ENCODE measurements around the gene QSER1.

Gene QSER1

DNA sequence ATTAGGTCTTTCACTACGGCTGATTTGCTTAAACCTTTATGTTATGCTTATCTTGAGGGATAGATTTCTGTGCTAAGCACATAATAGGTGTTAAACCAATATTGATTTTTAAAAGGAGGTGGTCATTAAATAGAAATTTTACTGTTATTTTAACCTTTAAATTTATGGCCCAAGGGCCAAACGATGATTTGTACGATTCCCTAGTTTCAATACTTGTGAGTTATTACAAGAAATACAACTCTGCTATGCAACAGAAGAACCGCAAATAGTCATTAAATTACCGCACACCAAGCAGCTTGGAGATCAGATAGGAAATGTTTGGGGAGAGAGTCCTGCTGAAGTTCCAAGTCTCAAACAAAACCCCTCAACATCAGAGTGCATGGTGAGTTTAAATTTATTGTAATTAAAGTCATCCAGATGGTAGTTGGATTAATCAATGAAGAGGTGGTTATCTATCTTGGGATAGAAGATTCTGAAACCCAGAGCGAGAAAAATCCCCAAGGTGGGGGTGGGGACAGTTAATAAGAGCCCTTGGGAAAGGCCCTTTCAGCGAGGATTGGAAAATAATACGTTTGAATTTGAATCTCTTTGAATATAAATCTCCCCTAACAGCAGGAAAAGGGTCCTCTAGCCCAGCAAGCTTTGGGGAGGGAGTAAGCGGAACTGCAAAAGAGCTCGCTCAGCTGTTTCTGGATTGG lies 805 bp upstream of the QSER1 start:
- H3K9ac ChIP-seq (ENCODE audit: low read depth, low read length) = peak overlapping the region; percentile 93
- H3K4me3 ChIP-seq (ENCODE audit: low read depth, low read length) = peak overlapping the region; percentile 78
- H3K36me3 ChIP-seq (ENCODE audit: control insufficient read depth, insufficient read depth, low read length) = no peaks in the 10 kb centered on the region
- H3K27me3 ChIP-seq (ENCODE audit: control insufficient read depth, insufficient read depth, low read length) = no peaks in the 10 kb centered on the region
- H3K9me3 ChIP-seq (ENCODE audit: control insufficient read depth, insufficient read depth, low read length) = no peaks in the 10 kb centered on the region
- H3K4me1 ChIP-seq (ENCODE audit: control insufficient read depth, insufficient read depth, low read length) = peaks cover 6% of the 10 kb centered on the region

DNA sequence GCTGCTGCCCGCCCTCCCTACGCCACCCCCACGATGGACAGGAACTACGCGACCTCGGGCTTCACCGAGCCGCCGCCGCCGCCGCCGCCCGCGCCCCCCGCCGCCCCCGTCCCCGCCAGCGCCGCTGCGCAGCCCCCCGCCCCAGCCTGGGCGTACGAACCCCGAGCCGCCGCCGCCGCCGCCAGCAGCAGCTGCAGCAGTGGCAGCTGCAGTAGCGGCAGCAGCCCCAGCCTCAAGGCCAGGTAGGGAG lies 407 bp downstream of the QSER1 start:
- Histone ChIP-seq H3K36me3 (ENCODE audit: control insufficient read depth, insufficient read depth, low read length) (no peaks in the 10 kb centered on the region), H3K9me3 (ENCODE audit: control insufficient read depth, insufficient read depth, low read length) (no peaks in the 10 kb centered on the region), H3K9ac (ENCODE audit: low read depth, low read length) (peak overlapping the region; percentile 91), H3K27me3 (ENCODE audit: control insufficient read depth, insufficient read depth, low read length) (no peaks in the 10 kb centered on the region), H3K4me3 (ENCODE audit: low read depth, low read length) (peak overlapping the region; percentile 80), H3K4me1 (ENCODE audit: control insufficient read depth, insufficient read depth, low read length) (peaks cover 14% of the 10 kb centered on the region)

DNA sequence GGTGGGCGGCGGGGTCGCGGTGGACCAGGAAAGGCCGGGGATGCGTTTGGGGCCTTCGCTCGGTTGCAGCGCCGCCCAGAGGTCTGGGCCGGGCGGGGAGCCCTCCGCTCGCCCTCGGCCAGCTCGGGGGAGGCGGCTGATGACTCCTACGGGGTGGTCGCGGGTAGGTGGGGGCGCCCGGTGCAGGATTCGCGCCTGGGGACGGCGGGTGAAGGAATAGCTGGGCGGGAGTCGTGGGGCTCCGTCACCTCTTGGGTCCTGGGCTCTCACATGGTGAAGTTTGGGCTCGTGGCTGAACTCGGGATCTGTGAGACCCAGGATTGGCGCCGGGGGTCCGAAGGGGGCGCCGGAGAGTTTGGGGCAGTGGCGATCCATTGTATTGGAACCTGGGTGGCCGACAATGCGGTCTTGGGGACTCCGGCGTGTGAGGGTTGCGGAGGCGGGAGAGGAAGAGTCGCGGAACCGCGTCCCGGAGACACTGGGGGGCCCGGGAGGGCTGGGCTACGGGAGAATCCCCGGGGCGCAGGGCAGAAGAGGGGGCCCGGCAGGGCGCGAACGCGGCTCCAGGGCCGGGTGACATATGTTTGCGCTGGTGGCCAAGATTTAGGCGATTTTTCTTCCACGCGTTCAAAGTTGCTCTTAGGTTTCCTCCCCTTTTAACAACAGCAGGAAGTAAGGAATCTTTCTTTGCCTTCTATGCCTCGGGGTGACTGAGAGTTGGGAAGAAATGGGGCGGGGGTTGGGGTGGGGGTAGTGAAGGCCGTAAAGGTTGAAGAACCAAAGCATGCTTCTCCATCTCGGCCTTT lies 935 bp downstream of the QSER1 start:
- H3K4me3 ChIP-seq (ENCODE audit: low read depth, low read length) = peak overlapping the region; percentile 80
- H3K9me3 ChIP-seq (ENCODE audit: control insufficient read depth, insufficient read depth, low read length) = no peaks in the 10 kb centered on the region
- H3K9ac ChIP-seq (ENCODE audit: low read depth, low read length) = peak overlapping the region; percentile 91
- no peaks in the 10 kb centered on the region for H3K27me3 ChIP-seq (ENCODE audit: control insufficient read depth, insufficient read depth, low read length)
- no peaks in the 10 kb centered on the region for H3K36me3 ChIP-seq (ENCODE audit: control insufficient read depth, insufficient read depth, low read length)
- H3K4me1 ChIP-seq (ENCODE audit: control insufficient read depth, insufficient read depth, low read length) = peaks cover 14% of the 10 kb centered on the region

DNA sequence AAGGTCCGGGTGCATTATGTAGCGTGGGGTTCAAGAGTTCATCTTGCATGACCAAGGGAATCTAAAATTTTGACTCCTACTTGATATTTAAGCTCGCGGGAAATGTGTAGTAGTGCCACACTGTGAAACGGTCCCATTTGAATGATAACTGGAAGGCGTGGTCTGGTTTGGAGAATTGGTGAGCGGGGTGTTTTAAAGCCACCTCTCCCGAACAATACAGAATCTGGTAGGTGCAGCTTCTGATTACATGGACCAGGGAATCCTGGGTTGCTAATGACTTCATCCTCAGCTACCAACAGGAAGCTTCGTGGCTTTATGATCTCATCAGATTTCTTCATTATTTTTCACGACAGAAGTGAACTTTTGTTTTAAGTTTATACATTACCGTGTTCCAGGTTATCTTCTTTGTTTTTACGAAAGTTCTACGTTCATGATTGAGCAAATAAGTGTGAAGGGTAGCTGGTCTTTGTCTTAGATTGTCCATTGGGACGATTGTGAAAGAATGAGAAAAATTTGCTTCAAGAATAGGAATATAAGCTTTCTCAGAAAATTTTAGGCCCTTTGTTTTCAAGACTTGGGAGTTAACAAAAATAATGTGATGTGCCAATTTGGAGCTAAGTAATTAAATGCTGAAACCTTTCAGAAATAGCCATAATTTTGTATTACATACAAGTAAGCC lies 1.7 kb downstream of the QSER1 start:
- Histone ChIP-seq H3K4me1 (ENCODE audit: control insufficient read depth, insufficient read depth, low read length) (peaks cover 14% of the 10 kb centered on the region), H3K9ac (ENCODE audit: low read depth, low read length) (peak overlapping the region; percentile 91), H3K4me3 (ENCODE audit: low read depth, low read length) (peak overlapping the region; percentile 80), H3K9me3 (ENCODE audit: control insufficient read depth, insufficient read depth, low read length) (no peaks in the 10 kb centered on the region), H3K36me3 (ENCODE audit: control insufficient read depth, insufficient read depth, low read length) (no peaks in the 10 kb centered on the region), H3K27me3 (ENCODE audit: control insufficient read depth, insufficient read depth, low read length) (no peaks in the 10 kb centered on the region)

DNA sequence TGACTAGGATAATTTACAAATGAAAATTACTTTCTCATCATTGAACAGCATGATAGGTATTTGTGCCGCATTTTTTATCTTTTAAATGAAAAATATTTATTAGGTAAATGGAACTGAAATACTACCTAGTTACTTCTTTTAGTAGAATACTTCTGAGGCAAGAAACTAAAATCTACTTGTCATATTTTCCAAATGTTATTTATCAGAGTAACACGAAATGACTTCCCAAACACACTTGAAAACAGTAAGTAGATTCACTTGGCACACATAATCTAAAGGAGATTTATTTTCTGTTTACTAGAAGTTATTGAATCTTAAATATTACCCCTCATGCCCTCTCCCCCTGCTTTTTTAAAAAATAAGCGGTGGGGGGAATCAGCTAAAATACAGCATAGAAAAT lies 2.3 kb downstream of the QSER1 start:
- Histone ChIP-seq H3K9me3 (ENCODE audit: control insufficient read depth, insufficient read depth, low read length) (no peaks in the 10 kb centered on the region), H3K27me3 (ENCODE audit: control insufficient read depth, insufficient read depth, low read length) (no peaks in the 10 kb centered on the region), H3K9ac (ENCODE audit: low read depth, low read length) (no peak overlapping the region), H3K4me3 (ENCODE audit: low read depth, low read length) (peak overlapping the region; percentile 80), H3K36me3 (ENCODE audit: control insufficient read depth, insufficient read depth, low read length) (no peaks in the 10 kb centered on the region), H3K4me1 (ENCODE audit: control insufficient read depth, insufficient read depth, low read length) (peaks cover 15% of the 10 kb centered on the region)

DNA sequence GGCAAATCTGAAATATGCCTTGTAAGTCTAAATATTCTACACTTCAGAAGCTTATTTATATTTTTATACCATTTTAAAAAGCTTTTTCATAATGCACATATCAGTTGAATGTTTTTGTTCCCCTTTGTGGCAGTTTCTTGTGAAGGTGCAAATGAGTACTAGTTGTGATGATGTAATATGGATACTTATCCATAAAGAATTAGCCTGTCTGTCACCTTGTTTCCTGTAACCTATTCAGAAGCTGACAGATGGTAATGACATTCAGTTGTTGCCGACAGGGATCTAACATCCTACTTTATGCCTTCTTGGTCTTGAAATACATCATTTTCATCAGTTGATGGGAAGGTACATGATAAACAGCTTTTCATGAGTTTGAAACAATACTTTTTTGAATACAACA lies 2.9 kb downstream of the QSER1 start:
- Histone ChIP-seq H3K27me3 (ENCODE audit: control insufficient read depth, insufficient read depth, low read length) (no peaks in the 10 kb centered on the region), H3K4me3 (ENCODE audit: low read depth, low read length) (peak overlapping the region; percentile 80), H3K36me3 (ENCODE audit: control insufficient read depth, insufficient read depth, low read length) (no peaks in the 10 kb centered on the region), H3K9ac (ENCODE audit: low read depth, low read length) (no peak overlapping the region), H3K9me3 (ENCODE audit: control insufficient read depth, insufficient read depth, low read length) (no peaks in the 10 kb centered on the region), H3K4me1 (ENCODE audit: control insufficient read depth, insufficient read depth, low read length) (peaks cover 17% of the 10 kb centered on the region)

DNA sequence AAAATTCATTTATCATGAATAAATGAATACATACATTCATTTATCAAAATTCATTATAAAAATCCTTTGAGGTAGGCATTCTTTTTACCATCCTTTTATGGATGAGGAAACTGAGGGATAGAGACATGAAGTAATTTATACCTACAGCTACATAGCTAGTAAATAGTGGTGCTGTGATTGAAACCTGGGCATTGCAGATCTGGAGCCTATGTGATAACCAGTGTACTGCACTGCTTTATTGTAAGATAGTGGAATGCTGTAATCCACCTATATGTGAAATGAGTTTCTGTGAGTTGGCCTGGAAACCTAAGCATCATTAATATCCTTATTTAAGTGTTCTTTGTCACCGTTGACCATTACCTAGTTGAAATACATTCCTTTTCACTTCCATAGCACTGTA lies 4.5 kb downstream of the QSER1 start:
- Histone ChIP-seq H3K27me3 (ENCODE audit: control insufficient read depth, insufficient read depth, low read length) (no peaks in the 10 kb centered on the region), H3K9ac (ENCODE audit: low read depth, low read length) (no peak overlapping the region), H3K4me1 (ENCODE audit: control insufficient read depth, insufficient read depth, low read length) (peaks cover 17% of the 10 kb centered on the region), H3K9me3 (ENCODE audit: control insufficient read depth, insufficient read depth, low read length) (no peaks in the 10 kb centered on the region), H3K4me3 (ENCODE audit: low read depth, low read length) (no peak overlapping the region), H3K36me3 (ENCODE audit: control insufficient read depth, insufficient read depth, low read length) (no peaks in the 10 kb centered on the region)

DNA sequence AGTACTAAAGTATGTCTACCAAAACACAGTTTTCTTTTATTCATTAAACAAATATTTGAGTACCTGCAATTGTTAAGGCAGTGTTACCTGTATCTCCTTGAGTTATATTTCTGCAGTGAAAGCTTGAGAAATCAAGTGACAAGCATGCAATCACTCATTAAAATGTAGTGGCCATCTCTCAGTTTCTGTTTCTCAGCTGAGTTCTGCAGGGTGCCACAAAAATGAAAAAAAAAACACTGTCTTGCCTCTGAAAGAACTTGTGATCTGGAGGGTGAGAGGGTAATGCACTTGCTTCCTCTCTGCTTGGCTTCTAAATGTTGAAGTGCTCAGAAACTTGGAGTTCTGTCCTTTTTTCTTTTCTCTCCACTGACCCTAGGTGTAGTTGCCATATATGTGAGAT lies 6.8 kb downstream of the QSER1 start:
- Histone ChIP-seq H3K36me3 (ENCODE audit: control insufficient read depth, insufficient read depth, low read length) (no peaks in the 10 kb centered on the region), H3K9ac (ENCODE audit: low read depth, low read length) (no peak overlapping the region), H3K9me3 (ENCODE audit: control insufficient read depth, insufficient read depth, low read length) (no peaks in the 10 kb centered on the region), H3K4me3 (ENCODE audit: low read depth, low read length) (no peak overlapping the region), H3K27me3 (ENCODE audit: control insufficient read depth, insufficient read depth, low read length) (no peaks in the 10 kb centered on the region), H3K4me1 (ENCODE audit: control insufficient read depth, insufficient read depth, low read length) (peaks cover 17% of the 10 kb centered on the region)

DNA sequence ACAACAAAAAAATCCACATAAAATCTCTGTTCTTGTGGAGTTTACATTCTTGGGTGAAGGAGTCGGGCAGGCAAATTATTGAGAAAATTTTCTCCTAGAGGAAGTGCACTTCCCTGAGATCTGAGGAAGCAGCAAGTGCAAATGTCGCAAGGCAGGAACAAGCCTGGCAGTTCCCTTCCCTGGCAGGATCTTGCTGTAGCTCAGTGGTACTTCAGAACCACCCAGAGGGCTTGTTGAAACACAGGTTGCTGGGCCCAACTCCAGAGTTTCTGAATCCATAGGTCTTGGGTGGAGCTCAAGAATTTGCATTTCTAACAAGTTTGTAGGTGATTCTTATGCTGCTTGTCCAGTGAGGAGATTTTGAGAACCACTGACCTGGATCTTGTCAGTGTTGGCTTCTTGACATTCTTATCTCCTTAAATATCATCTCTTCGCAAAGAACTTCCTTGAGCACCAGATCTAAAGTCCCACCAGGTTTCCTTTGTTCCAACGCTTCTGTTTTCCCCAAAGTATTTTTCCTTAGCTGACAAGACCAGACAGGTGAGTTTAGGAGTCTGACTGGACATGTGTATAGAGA lies 9.6 kb downstream of the QSER1 start:
- Histone ChIP-seq H3K9ac (ENCODE audit: low read depth, low read length) (no peak overlapping the region), H3K9me3 (ENCODE audit: control insufficient read depth, insufficient read depth, low read length) (no peaks in the 10 kb centered on the region), H3K4me1 (ENCODE audit: control insufficient read depth, insufficient read depth, low read length) (peaks cover 9% of the 10 kb centered on the region), H3K4me3 (ENCODE audit: low read depth, low read length) (no peak overlapping the region), H3K36me3 (ENCODE audit: control insufficient read depth, insufficient read depth, low read length) (no peaks in the 10 kb centered on the region), H3K27me3 (ENCODE audit: control insufficient read depth, insufficient read depth, low read length) (no peaks in the 10 kb centered on the region)

DNA sequence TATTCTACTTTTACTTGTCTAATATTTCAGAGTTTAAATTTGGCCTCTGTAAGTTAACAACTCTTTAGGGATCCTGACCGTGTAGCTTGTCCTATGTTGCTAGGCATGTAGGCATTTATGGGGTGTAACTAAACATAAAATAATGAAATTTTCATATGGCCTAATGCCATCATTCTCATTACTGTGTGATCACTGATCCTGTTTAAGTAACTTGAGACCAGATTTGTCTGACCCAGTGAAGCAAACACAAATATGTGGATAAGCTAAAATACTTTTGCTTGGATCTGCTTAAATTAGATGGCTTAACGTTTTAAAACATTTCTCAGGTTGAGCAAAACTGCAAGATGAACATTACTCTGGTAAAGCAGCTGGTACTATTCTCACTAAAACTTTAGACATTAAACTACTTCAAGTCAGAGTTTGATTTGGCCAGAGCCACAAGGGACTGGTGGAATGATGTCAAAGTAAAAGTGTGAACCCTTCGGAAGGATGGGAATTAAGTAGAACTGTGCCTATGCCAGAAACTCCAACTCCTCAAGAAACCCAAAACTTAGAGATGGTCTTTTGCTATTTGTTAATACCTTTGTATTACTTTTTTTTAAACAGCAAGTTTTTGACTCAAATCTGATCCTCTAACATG lies 12.5 kb downstream of the QSER1 start:
- H3K27me3 ChIP-seq (ENCODE audit: control insufficient read depth, insufficient read depth, low read length) = no peaks in the 10 kb centered on the region
- no peak overlapping the region for H3K9ac ChIP-seq (ENCODE audit: low read depth, low read length)
- no peaks in the 10 kb centered on the region for H3K36me3 ChIP-seq (ENCODE audit: control insufficient read depth, insufficient read depth, low read length)
- no peaks in the 10 kb centered on the region for H3K9me3 ChIP-seq (ENCODE audit: control insufficient read depth, insufficient read depth, low read length)
- no peaks in the 10 kb centered on the region for H3K4me1 ChIP-seq (ENCODE audit: control insufficient read depth, insufficient read depth, low read length)
- no peak overlapping the region for H3K4me3 ChIP-seq (ENCODE audit: low read depth, low read length)

DNA sequence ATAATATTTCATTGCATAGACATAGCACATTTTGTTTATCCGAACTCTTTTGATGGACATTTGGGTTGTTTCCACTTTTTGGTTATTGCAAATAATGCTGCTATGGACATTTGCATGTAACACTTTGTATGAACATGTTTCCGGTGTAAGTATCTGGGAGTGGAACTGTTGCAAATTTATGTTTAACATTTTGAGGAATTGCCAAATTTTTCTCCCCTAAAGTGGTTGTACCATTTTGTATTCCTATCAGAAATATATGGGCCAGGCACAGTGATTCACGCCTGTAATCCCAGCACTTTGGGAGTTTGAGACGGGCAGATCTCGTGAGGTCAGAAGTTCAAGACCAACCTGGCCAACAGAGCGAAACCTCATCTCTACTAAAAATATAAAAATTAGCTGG lies 16.0 kb downstream of the QSER1 start:
- H3K9me3 ChIP-seq (ENCODE audit: control insufficient read depth, insufficient read depth, low read length) = no peaks in the 10 kb centered on the region
- H3K36me3 ChIP-seq (ENCODE audit: control insufficient read depth, insufficient read depth, low read length) = no peaks in the 10 kb centered on the region
- H3K4me3 ChIP-seq (ENCODE audit: low read depth, low read length) = no peak overlapping the region
- H3K4me1 ChIP-seq (ENCODE audit: control insufficient read depth, insufficient read depth, low read length) = no peaks in the 10 kb centered on the region
- no peaks in the 10 kb centered on the region for H3K27me3 ChIP-seq (ENCODE audit: control insufficient read depth, insufficient read depth, low read length)
- no peak overlapping the region for H3K9ac ChIP-seq (ENCODE audit: low read depth, low read length)

Measured in iPS-15b (cell line).